ENCODE data around the gene CHRNB2.
"Not testable (repeated sequence)": the region's sequence is repeated elsewhere in the genome, so short reads cannot be mapped to it uniquely, and the experiment has no call there.

Gene CHRNB2, protein sequence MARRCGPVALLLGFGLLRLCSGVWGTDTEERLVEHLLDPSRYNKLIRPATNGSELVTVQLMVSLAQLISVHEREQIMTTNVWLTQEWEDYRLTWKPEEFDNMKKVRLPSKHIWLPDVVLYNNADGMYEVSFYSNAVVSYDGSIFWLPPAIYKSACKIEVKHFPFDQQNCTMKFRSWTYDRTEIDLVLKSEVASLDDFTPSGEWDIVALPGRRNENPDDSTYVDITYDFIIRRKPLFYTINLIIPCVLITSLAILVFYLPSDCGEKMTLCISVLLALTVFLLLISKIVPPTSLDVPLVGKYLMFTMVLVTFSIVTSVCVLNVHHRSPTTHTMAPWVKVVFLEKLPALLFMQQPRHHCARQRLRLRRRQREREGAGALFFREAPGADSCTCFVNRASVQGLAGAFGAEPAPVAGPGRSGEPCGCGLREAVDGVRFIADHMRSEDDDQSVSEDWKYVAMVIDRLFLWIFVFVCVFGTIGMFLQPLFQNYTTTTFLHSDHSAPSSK

DNA sequence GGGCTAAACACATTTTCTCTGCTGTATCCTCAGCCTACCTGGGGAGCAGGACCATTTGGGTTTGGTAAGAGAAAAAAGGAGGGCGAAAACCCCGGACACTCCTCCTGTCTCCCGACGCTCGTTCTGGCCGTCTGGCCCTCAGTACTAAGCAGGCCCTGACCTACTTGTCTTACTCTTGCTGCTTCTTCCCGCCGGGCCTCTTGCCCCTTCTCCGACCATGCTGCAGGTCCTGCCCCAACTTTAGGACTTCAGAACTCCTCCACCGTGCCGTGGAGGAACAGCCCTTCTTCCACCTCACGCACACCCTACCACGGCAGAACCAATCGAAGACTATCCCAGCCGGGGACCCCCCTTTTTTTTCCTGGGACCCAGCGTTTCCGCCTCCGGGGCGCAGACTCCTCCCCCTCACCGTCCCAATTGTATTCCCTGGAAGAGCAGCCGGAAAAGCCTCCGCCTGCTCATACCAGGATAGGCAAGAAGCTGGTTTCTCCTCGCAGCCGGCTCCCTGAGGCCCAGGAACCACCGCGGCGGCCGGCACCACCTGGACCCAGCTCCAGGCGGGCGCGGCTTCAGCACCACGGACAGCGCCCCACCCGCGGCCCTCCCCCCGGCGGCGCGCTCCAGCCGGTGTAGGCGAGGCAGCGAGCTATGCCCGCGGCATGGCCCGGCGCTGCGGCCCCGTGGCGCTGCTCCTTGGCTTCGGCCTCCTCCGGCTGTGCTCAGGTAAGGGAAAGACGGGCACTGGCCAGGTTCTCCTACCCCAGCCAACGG, at the start of gene CHRNB2:
TSS of gene CHRNB2 (plus strand) at position 393 of the 771 bp plus-strand sequence. CDS start at position 660, 267 bp downstream.
- DNase-seq (ENCODE audit: low spot score), result peak; percentile 59

DNA sequence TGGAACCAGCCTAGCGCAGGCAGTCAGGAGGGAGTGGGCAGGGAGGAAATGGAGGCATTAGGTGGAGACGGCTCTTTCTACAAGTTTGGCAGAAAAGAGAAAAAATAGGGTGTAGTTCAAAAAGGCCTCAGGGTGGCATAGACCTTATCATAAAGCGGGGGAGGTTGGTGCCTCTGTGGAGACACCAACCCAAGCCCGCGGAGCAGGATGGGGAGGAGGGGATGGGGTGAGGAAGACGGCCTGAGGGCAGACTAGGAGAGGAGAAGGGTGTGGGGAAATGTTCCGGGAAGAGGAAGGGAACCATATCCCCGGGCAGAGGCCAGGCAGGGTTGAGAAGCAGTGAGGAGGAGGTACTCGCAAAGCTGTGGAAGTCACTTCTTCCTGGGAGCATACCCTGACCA, 48.0 kb upstream of the CHRNB2 start:
- peak; percentile 60 for DNase-seq (ENCODE audit: low spot score)

GRCh38 chr1:154520333-154520732, 47.2 kb upstream of the CHRNB2 start:
- peak; percentile 55 for DNase-seq (ENCODE audit: low spot score)

DNA sequence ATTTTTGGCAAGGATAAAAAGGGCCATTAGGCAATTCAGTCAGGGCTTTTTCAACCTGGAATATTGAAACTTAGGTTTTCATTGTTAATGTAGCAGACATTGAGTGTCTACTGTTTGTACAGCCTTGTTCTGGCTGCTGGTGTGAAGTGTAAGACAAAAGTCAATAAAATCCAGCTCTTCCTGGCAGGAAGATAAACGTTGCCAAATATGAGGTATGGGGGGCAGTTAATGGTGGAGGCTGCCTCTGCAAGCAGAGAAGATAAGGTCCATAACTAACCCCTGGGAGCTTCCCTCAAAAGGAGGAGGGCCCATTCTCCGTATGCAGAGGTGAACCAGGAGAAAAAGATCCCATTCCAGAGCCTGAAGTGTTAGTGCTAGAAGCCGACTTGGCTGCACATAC, 45.9 kb upstream of the CHRNB2 start:
- no peak for DNase-seq (ENCODE audit: low spot score)

GRCh38 chr1:154524881-154525280, 42.7 kb upstream of the CHRNB2 start:
- no peak for DNase-seq (ENCODE audit: low spot score)

- DNase-seq (ENCODE audit: low spot score), result no peak
These were observed 40.4 kb upstream of the CHRNB2 start for GRCh38 chr1:154527192-154527591.

GRCh38 chr1:154529308-154529707, 38.3 kb upstream of the CHRNB2 start:
- no peak for DNase-seq (ENCODE audit: low spot score)

- not testable (repeated sequence) for DNase-seq (ENCODE audit: low spot score)
These were observed 35.6 kb upstream of the CHRNB2 start for GRCh38 chr1:154531950-154532349.

DNA sequence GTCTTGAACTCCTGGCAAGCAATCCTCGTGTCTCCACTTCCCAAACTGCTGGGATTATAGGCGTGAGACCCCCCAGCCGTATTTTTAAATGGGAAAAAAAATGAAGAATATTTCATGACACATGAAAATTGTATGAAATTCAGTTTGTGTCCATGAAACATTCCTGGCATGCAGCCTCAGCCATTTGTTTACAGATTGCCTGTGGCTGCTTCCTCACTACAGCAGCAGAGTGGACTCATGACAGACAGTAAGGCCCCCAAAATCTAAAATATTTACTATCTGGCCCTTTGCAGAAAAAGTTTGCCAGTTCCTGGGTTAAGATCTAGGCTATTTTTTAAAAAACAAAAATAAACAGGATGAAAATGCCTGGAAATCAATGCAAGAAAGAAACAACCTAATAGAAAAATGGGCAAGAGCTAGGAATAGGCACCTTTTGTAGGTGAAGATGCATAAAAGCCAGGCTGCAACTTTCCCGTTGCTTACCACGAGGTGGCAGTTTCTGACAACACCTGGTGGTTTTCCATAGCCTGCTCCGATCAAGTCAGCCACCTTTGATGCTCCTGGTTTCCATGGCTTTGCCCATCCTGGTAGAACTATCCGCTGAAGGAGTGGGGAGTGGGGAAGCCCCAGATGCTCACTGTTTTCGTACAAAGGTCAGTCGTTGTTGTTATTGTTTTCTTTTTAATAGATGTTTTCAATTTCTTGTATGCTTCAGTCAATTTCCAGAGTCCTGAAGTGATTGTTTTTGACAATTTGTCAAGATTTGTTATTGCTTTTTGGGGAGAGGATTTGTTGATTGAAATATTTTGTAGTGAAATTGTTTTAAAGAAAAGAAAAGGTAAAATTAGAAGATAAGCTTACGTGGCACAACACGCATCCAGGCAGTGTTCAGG, 33.4 kb upstream of the CHRNB2 start:
- DNase-seq (ENCODE audit: low spot score), result no peak

DNA sequence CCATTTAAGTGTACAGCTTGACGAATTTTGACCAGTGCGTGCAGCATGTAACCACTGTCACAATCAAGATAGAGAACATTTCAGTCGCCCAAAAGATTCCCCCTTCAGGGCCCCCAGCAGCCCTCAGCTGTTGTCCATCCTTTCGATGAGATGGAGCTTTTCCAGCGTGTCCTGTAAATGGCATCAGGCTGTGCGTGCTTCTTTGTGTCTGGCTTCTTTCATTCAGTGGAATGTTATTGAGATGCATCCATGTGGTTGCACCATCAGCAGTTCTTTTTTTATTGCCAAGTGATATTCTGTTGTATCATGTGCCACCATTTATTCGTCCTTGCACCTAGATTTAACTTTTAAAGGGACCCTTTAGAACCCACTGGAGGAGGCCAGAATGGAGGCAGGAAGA, 31.0 kb upstream of the CHRNB2 start:
- DNase-seq (ENCODE audit: low spot score), result no peak

DNA sequence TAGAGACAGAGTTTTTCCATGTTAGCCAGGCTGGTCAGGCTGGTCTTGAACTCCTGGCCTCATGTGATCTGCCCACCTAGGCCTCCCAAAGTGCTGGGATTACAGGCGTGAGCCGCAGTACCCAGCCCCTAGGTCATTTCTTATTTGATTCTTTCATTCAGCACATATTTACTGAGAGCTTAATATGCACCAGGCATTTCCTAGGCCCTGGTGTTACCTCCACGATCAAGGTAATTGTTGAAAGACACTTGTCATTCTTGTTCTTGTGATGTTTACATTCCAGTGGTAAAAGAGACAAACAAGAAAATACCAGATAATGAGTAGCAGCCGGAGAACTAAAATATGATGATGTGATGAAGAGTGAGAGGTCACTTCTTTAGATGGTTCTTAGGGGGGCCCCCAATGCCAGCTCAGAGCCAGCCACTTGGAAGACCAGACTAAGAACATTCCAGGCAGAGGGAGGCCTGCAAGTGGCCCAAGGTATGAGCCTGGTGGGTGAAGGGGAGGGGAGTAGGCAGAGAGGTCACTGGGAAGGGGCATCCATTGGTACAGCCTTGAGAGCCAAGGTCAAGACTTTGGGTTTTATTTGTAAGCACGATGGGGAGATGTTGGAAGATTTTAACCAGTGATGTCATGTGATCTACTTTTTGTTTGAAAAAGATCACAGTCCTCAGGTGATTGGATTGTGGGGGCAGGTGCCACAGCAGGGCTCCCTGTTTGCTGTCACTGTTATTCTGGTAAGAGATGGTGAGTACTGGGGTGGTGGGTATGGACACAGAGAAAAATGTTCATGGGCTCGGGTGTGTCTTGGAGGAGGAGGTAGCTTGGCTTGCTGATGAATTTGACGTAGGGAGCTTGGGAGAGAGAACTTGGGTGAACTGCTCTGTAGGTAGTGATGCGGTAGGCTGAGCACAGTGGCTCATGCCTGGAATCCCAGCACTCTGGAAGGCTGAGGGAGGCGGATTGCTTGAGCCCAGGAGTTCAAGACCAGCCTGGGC, 27.8 kb upstream of the CHRNB2 start:
- DNase-seq (ENCODE audit: low spot score), result no peak

GRCh38 chr1:154541231-154541630, 26.3 kb upstream of the CHRNB2 start:
- DNase-seq (ENCODE audit: low spot score), result no peak

DNA sequence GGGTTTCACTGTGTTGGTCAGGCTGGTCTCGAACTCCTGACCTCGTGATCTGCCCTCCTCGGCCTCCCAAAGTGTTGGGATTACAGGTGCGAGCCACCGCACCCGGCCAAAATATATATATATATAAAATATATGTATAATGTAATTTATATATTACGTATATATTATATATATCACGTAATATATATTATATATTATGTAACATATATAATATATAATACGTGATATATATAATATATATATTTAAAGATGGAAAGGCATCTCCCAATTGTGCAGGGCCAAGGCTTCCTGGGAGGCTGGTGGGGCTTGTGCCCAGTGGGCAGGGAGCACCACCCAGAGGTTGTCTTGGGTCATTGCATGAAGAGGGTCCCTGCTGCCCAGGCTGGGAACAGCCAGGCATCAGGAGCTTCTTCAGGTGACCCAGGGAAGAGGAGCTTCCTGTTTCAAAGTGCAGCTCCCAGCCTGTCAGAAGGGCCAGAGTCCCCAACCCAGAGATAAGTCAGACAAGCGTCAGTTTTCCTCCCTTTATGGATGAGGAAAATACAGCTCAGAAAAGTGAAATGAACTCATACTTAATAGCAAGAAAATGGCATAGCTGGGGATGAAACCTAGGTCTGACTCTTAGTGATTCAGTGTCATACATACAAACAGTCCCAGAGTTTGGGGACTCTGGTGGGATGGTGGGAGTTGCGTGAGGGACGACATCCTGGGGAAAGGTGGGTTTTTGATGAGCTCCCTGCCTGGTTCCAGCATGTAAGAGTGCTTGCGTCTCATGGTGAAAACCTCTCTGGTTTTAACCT, 21.1 kb upstream of the CHRNB2 start:
- peak; percentile 68 for DNase-seq (ENCODE audit: low spot score)

GRCh38 chr1:154547105-154547732, 20.4 kb upstream of the CHRNB2 start:
- no peak for DNase-seq (ENCODE audit: low spot score)

- peak; percentile 86 for DNase-seq (ENCODE audit: low spot score)
These were observed 19.6 kb upstream of the CHRNB2 start for GRCh38 chr1:154548028-154548427.

DNA sequence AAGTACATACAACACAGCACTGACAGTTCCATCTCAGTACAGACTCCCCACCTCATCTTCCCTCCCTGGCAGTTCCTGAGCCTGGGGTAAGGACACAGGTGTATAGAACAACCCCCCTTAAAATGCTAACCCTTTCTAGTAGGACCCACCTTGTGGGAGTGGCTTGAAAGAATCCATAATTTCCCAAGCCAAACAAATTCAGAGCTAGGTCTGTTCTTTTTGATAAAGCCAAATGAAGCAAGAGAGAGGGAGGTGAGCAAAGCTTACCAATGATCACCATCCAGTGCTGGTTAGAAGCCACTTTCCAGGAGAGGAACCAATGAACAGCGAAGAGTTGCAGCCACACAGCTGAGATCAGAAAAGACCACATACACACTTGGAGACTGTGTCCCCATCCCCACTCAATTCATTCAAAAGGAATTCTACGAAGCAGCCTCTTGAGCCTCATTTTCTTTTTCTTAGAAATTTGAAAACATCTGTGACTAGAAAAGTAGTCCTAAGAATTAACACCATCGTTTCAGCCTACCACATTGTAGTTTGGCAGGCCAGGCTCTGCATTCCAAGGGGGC, 18.3 kb upstream of the CHRNB2 start:
- peak; percentile 62 for DNase-seq (ENCODE audit: low spot score)

DNA sequence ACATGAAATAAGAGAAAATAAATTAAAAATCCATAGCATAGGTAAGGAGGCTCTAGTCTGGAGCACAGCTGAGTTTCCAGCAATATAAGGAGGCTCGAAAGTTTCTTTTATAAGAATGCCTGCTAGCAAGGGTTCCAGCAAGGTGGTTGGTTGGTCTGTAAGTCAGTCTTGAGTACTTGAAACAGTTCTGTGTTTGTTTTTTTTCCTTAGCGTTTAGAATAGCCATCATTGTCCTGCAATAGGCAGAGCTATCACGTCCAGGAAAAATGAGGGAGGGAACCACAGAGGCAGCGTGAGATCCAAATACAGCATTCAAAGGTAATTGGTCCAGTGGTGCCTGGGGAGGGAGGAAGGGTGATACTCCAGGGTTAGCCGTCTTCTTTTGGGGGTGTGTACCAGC, 17.5 kb upstream of the CHRNB2 start:
- no peak for DNase-seq (ENCODE audit: low spot score)

- DNase-seq (ENCODE audit: low spot score), result no peak
These were observed 16.9 kb upstream of the CHRNB2 start for GRCh38 chr1:154550657-154551056.

GRCh38 chr1:154551474-154551873, 16.1 kb upstream of the CHRNB2 start:
- DNase-seq (ENCODE audit: low spot score), result no peak

Data from hematopoietic multipotent progenitor cell treated with erythropoietin and hydrocortisone succinate and interleukin-3 and kit ligand, for 15 days (in vitro differentiated cells).